DMS114 treated with DMSO at 0.1 percent for 48 hours (cell line): ENCODE data around the gene ASNSD1.
"Not testable (repeated sequence)": the region's sequence is repeated elsewhere in the genome, so short reads cannot be mapped to it uniquely, and the experiment has no call there.

Source experiments
- DNase-seq: peaks from one replicate; lab custom pipeline; 2025; ENCODE audit not compliant: unreplicated experiment; lab: John Stamatoyannopoulos, UW

Gene ASNSD1

DNA sequence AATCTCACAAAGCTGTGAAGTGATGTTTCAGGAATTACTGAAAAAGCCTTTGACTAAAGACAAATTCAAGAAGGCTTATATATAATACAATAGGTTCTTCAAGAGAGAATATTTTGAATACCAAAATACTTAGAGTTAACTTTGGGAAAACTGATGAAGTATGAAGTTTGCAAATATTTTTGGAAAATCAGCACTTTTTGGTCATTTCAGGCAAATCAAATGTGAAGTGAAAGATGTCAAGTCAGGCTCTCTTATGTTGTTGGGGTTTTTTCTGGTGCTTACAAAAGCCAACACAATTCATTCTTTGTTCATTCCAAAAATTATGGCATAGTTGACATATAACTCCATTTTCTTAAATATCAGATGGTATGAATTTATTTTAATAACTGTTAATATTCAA lies 14.7 kb upstream of the ASNSD1 start:
- no peak for DNase-seq

GRCh38 chr2:189648846-189649509 lies 12.3 kb upstream of the ASNSD1 start:
- DNase-seq, result no peak

DNA sequence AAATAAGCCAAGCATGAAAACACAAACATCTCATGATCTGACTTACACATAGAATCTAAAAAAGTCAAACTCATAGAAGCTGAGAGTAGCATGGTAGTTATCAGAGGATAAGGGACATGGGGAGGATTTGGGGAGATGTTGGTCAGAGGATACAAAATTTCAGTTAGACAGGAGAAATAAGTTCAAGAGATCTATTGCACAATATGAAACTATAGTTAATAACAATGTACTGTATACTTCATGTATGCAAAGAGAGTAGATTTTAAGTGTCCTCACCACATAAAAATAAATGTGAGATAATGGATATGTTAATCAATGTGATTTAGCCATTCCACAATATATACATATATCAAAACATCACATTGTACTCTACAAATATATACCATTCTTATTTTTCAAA lies 10.0 kb upstream of the ASNSD1 start:
- DNase-seq, result no peak

- DNase-seq, result not testable (repeated sequence)
These were observed 7.8 kb upstream of the ASNSD1 start for GRCh38 chr2:189653464-189653863.

- DNase-seq, result no peak
These were observed 6.6 kb upstream of the ASNSD1 start for GRCh38 chr2:189654641-189655040.

DNA sequence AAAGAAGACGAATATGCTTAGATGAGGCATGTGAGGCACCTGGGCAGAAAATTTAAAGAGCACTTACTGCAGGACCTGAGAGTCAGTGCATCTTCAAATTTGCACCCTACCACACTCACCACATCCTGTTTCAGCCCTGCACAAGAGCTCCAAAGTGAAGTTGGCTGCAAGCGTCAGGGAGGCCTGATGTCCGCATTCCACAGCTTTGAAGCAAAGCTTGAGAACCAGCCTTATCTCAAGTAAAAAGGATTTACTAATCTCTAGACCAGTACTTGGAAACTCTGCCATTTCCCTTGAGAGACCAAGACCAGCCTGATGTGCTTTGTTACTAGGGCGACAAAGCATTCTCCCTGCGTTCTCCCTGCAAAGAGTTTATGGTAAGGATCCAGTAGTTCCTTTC lies 3.4 kb upstream of the ASNSD1 start:
- DNase-seq, result no peak

DNA sequence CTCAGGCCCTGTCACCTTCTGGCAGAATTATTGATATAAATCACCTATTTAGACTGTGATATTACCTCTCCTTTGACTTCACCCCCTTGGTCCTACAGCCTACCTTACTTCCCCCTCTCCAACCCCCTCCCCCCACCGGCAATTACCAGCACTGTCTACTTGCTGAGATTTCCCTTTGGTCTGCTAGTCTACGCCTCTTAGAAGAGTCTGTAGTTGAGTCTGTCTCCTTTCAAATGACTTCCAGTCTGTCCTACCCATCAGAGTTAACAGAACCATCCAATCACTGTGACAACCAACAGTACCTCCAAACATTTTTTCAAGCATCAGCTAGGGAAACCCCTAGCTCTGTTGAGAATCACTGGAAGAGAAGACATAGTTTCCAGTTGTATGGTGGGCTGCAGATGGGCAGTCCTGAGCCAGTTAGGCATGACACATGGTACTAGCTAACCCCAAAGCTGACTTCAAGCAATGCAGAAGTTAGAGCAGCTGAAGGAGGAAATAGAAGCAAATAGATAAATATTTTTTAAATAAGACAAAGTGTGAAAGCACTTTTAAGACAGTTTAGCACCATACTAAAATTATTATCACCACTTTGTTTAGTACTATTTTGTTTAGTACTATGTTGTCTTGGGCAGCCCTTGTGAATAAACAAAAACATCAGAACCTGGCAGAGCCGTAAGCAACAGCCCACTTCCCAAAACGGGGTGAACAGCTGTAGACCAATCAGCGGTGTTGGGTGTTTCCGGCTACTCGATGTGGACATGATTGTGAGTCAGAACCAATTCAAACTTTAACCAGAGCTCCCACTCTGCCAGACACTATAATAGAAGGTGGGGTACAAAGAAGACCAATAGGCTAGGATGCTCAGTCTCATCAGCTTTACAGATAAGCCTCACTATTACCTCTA lies 2.7 kb upstream of the ASNSD1 start:
- DNase-seq, result no peak

DNA sequence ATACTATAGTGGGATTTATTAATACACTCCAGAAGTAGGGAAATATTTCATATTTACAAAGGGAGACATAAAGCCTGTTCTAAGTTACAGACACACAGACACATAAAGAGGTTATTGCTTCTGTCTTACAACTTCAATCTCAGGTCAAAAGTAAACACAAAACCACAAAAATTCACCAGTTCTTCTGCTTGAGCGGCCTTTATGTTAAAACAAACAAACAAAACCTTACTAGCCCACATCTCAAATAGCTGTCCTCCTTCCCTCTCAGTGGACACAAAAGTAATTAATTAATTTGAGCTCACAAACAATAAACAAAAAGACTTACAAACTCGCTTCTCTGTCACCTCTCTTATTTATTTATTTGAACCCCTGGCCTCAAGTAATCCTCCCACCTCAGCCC lies 1.5 kb upstream of the ASNSD1 start:
- DNase-seq, result no peak

DNA sequence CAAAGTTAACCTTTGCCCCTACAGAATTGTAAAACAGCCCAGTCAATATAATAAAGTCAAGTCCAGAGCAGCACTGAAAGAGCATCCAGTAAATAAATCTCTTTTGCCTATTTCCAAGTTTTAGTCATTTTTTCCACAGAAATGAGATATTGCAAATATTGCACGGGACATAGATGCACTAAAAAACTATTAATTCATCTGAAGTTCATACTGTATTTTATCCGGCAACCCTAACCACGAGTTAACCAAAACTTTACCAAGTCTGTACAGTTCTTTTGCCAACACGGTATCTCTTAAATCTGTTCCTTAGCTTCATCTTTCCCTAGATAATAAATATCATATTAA lies 484 bp upstream of the ASNSD1 start:
- no peak for DNase-seq

DNA sequence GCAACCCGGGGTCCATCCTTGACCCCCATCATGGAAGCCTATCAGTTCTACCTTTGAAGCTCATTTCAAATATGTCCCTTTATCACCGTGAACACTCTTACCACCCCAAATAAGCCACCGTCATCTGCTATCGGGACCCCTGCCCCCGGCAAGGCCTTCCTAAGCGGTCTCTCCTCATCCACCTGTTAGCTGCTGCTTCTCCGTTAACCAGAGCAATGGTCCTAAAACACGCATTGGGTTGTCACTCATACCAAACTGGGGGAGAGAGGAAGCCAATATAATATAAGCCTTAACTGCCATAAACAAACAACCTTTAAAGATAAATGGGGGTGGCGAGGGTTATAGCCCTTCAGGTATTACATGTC lies 680 bp downstream of the ASNSD1 start:
- no peak for DNase-seq

DNA sequence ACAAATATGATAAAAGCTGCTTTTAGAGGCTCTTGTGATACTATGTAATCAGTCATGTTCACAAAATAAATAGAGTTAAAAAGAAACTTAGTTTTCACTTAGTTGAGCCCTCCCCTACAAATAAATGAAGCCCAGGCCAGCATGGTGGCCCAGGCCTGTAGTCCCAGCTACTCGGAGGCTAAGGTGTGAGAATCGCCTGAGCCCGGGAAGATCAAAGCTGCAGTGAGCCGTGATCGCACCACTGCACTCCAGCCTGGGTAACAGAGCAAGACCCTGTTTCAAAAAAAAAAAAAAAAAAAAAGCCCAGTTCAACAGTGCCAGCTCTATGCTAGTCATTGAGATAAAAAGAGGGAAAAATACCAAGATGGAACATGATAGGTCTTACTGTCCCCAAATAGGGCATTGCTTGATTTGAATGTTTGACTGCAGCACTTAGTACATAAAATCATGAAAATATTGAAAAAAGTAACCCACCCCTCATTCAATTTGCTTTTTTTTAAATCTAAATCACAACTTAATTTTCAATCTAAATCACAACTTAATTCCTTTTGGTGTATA lies 1.5 kb downstream of the ASNSD1 start:
- no peak for DNase-seq

DNA sequence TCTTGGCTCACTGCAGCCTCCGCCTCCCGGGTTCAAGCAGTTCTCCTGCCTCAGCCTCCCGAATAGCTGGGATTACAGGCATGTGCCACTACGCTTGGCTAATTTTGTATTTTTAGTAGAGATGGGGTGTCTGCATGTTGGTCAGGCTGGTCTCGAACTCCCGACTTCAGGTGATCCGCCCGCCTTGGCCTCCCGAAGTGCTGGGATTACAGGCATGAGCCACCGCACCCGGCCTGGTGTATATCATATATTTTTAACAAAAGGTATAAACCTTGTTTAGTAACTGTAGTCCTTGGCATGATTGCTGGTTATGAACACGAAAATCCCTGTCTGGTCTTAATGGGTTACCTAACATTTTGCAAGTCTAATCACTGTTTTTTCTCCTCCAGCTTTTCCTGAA lies 2.1 kb downstream of the ASNSD1 start:
- DNase-seq, result not testable (repeated sequence)

GRCh38 chr2:189669913-189670312 lies 8.7 kb downstream of the ASNSD1 start:
- no peak for DNase-seq

DNA sequence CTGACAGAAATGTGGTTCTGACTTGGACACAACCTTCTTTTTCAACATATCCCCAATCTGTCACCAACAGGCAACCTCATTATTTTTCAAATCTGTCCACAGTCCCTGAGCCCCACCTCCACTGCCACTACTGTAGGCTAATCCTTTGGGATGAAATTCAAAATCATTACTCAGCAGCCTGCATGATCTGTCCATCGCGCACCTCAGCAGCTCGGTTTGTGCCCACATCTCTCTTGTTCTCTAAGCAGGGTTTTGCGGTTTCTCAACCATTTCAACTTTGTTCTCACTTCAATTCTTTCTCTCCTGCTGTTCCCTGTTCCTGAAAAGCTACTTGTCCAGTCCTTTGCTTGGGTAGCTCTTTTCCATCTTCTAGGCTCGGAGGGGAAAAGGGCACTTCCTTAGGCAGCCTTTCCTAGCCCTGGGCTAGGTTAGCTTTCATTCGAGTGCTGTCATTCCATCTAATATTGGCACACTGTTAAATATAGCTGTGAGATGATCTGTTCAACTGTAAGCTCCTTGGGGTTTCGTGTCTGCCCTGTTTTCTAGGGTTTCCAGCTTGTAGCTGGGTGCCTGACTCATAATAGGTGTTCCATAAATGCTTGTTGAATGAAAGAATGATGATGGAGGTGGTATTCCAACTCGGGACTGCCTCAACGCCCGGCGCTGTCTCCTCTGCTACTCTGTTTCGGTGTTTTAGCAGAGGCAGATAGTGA lies 12.6 kb downstream of the ASNSD1 start:
- DNase-seq, result no peak

- peak; percentile 79 for DNase-seq
These were observed 13.3 kb downstream of the ASNSD1 start, which contains the start of gene ANKAR for GRCh38 chr2:189674374-189675112. Gene ANKAR (plus strand): TSS chr2:189674670. CDS start chr2:189676491, 1,821 bp downstream.

DNA sequence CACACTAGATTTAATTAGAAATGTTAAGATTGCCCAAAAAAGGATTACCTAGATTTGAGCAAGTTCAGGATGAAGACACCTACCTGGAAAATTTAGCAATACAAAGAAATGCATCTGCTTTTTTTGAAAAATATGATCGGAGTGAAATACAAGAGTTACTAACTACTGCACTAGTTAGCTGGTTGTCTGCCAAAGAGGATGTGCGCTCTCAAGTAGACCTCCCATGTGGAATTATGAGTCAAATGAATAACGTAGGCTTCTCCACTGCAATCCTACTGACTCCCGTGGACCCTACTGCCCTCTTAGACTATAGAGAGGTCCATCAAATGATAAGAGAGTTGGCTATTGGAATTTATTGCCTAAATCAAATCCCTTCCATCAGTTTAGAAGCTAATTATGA lies 15.2 kb downstream of the ASNSD1 start:
- no peak for DNase-seq

GRCh38 chr2:189679226-189679625 lies 18.0 kb downstream of the ASNSD1 start:
- no peak for DNase-seq

GRCh38 chr2:189681203-189681602 lies 19.9 kb downstream of the ASNSD1 start:
- DNase-seq, result no peak

- no peak for DNase-seq
These were observed 20.6 kb downstream of the ASNSD1 start for GRCh38 chr2:189681903-189682302.

- no peak for DNase-seq
These were observed 22.1 kb downstream of the ASNSD1 start for GRCh38 chr2:189683348-189683747.

GRCh38 chr2:189684811-189685210 lies 23.6 kb downstream of the ASNSD1 start:
- DNase-seq, result no peak
